ENCODE measurements around the gene TAL1.

Gene TAL1

DNA sequence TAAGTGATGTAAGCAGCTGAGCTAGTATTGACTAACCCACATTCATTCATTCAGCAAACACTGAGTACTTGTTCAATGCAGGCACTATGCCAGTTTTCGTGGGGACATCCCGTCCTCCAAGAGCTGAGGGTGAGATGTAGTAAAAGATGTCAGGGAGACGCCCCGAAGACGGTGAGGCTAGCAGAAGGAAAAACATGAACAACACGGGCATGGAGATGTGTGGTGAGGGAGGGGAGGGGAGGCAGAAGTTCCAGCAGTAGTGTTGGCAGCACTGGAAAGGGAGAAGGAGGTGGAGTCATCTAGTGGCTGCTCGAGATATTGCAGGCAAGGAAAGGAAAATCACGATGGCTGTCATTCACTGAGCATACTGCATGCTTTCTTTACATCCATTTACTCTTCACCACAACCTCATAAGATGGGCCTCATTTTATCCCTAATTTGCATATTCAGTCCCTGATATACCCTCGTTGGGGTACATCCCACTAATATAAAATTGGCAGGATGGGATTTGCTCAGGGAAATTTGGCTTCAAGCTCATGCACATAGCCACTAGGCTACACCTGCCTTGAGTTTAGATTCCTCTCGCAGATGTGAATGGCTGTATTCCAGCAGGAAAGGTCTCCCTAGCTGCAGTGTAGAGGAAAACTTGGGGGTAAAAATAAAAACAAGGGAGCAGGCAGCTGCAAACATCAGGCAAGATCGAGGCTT lies 56.6 kb downstream of the TAL1 start:
- peak; percentile 59 for DNase-seq (ENCODE audit: low spot score)

DNA sequence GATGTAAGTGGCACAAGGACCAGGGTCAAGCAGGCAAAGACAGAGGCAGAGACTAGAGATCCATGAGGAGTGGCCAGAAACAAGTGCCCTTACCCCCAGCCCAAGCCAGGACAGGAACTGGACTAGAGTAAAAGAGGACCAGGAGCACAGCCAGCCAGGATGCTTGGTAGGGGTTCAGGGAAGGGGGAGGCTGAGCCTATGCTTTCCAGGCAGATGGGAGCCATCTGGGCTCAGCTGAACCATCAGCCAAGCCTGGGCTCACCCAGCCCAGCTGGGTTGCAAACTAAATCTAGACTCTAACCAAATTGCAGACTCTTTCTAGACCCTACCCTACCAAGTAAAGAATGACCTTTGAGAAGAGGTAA lies 57.4 kb downstream of the TAL1 start:
- DNase-seq (ENCODE audit: low spot score): no peak

DNA sequence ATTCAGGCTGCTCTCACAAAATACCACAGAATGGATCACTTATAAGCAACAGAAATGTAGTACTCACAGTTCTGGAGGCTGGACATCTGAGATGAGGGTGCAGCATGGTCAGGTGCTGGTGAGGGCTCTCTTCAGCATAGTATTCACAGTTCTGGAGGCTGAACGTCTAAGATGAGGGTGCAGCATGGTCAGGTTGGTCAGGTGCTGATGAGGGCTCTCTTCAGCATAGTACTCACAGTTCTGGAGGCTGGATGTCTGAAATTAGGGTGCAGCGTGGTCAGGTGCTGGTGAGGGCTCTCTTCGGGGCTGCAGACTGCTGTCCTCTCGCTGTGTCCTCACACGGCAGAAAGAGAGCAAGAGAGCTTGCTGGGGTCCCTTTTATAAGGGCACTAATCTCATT lies 59.2 kb downstream of the TAL1 start:
- no peak for DNase-seq (ENCODE audit: low spot score)
